ENCODE data around the gene ELK3.

DNA sequence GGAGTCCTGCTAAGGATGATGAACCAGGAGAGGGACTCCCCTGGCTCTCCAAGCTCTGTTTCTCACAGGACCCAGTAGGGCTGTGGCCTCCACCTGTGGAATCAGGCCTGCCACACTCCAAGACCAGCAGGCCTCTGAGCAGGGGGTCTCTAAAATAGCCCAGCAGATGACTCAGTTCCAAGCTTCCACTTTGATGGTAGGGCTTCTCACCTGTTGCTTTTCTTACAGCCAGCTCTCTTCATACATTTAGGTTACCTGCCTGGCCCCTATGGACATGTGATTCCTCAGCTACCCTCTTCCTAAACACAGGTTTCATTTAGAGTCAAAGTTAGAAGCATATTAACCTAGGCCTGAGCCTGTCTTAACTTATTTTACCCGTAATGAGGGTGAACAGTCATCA, 26.7 kb upstream of the ELK3 start:
- no peak for TF ChIP-seq CTCF (IDR thresholded peaks at IDR 0.05; ENCODE audit: insufficient read depth, low read length, poor library complexity, severe bottlenecking)
- no peak for TF ChIP-seq EZH2phosphoT487 (conservative IDR thresholded peaks at IDR 0.05; ENCODE audit: low read length)
